Measurements from ENCODE around the gene CYTH4.

DNA sequence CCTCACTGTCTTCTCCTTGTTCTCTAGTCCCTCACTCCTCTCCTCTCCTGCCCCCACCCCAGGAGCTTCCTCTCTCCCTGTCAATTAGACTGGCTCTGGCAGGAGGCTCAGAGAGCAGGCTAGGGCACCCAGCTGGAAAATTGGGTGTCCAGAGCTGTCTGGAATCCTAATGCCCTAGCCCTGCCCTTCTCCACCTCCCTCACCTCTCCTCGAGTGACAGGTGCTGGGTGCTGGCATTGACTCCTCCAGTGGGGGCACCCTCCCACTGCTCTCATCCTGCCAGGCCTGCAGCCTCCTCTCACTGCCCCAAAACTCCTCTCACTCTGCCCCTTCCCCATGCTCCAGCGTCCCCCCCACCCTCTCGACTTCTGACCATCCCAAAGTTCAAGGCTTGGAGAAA, 68.9 kb downstream of the CYTH4 start:
- TF ChIP-seq, protein P1, sequence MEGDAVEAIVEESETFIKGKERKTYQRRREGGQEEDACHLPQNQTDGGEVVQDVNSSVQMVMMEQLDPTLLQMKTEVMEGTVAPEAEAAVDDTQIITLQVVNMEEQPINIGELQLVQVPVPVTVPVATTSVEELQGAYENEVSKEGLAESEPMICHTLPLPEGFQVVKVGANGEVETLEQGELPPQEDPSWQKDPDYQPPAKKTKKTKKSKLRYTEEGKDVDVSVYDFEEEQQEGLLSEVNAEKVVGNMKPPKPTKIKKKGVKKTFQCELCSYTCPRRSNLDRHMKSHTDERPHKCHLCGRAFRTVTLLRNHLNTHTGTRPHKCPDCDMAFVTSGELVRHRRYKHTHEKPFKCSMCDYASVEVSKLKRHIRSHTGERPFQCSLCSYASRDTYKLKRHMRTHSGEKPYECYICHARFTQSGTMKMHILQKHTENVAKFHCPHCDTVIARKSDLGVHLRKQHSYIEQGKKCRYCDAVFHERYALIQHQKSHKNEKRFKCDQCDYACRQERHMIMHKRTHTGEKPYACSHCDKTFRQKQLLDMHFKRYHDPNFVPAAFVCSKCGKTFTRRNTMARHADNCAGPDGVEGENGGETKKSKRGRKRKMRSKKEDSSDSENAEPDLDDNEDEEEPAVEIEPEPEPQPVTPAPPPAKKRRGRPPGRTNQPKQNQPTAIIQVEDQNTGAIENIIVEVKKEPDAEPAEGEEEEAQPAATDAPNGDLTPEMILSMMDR (IDR thresholded peaks at IDR 0.05; ENCODE audit: poor library complexity, severe bottlenecking): no peak
- no peak for TF ChIP-seq EZH2 (IDR thresholded peaks at IDR 0.05; ENCODE audit: borderline replicate concordance, insufficient read depth, low read length, poor library complexity, severe bottlenecking)
- no peak for TF ChIP-seq RAD21 (conservative IDR thresholded peaks at IDR 0.05)
- no peak for TF ChIP-seq POLR2AphosphoS5 (IDR thresholded peaks at IDR 0.05)

All from neural cell (in vitro differentiated cells).